GM12874 (cell line): Measurements from ENCODE around the gene RPS29.

Source experiments
- CTCF ChIP-seq: IDR thresholded peaks from 2 replicates; pipeline ENCODE4 v1.5.1; 2011; ENCODE audit warnings: low read depth, mild to moderate bottlenecking, control low read depth, low read length, moderate library complexity; ENCODE audit not compliant: insufficient read depth

RPS29 gene

GRCh38 chr14:49585803-49586672, at the start of gene RPS29:
Gene RPS29 (minus strand): TSS chr14:49586380. CDS start chr14:49586346, 34 bp downstream.
- TF ChIP-seq CTCF, result no peak

GRCh38 chr14:49634547-49635334, 48.6 kb upstream of the RPS29 start, which contains the start of gene DNAAF2:
Gene DNAAF2 (minus strand): TSS chr14:49635244. CDS start chr14:49635149, 95 bp downstream.
- no peak for TF ChIP-seq CTCF

GRCh38 chr14:49633640-49634546, 47.7 kb upstream of the RPS29 start:
- TF ChIP-seq CTCF, result peak; percentile 88

- no peak for TF ChIP-seq CTCF
Observed at GRCh38 chr14:49623941-49624839, 38.0 kb upstream of the RPS29 start.

GRCh38 chr14:49623387-49623786, 37.2 kb upstream of the RPS29 start:
- TF ChIP-seq CTCF, result no peak

- TF ChIP-seq CTCF, result no peak
Observed at GRCh38 chr14:49622022-49622607, 35.9 kb upstream of the RPS29 start.
